Measurements from ENCODE around the gene RPGRIP1L. TPM values are rescaled to one million over a fixed set of nuclear protein-coding genes. Genes with fewer than 3 reads are reported as not detected.

RPGRIP1L gene
- total RNA-seq, 1 experiment from 2014 or later = 10.3 TPM

DNA sequence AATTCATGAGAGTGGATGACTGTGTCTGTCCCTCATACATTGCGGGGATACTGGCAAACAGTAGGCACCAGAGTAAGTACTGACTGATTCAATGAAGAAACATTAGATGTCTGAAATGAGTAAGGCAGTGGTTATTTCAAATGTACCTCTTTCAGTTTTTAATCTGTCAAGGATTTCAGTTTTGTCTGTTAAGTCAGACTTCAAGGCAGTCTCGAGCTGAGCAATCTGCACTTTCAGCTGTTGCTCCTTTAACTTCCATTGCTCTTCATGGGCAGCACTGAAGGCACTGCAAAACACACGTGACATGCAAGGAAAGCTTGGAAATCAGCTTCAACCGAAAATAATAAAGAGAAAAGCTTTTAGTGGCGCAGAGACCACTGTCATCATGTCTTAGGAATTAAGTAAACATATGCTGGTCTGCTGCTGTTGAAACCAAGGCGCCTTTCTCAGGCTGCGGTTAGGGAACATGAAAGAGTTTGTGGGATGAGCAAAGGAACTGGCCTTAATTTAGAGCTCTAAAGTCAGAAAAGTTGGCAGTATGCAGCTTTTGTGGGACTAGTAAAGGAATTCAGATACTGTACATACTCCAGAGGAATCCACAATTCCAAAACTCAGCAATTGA lies 38.8 kb downstream of the RPGRIP1L start:
- Histone ChIP-seq H3K4me3 (replicated peaks in 1 of 2; ENCODE audit: low read depth in 1 of 2, low read length in 2 of 2) (no peak overlapping the region), H3K9ac (ENCODE audit: low read length) (no peak overlapping the region), H2AFZ (ENCODE audit: low read depth, low read length, poor library complexity, severe bottlenecking) (no peak overlapping the region), H3K4me1 (ENCODE audit: control insufficient read depth in 1 of 2, insufficient read depth in 2 of 2, low read length in 2 of 2) (no peaks in the 10 kb centered on the region), H3K27me3 (ENCODE audit: insufficient read depth, low read length) (no peaks in the 10 kb centered on the region), H3K27ac (ENCODE audit: low read depth, low read length) (no peak overlapping the region), H3K9me2 (ENCODE audit: insufficient read depth) (no peaks in the 10 kb centered on the region), H3K4me2 (ENCODE audit: low read length) (no peak overlapping the region), H3K36me3 (ENCODE audit: control insufficient read depth in 1 of 2, insufficient read depth in 2 of 2, low read length in 2 of 2) (no peaks in the 10 kb centered on the region), H3K9me3 (ENCODE audit: control insufficient read depth in 1 of 2, insufficient read depth in 1 of 2, low read depth in 1 of 2, low read length in 2 of 2) (no peaks in the 10 kb centered on the region), H3K79me2 (ENCODE audit: insufficient read depth, low read length) (no peaks in the 10 kb centered on the region), H4K20me1 (ENCODE audit: insufficient read depth) (no peaks in the 10 kb centered on the region)
- ATAC-seq (no peak), DNase-seq (ENCODE audit: low read depth, low spot score) (no peak)
- intact Hi-C loops (cut with micrococcal nuclease) = no loop called here
- ChIA-PET POLR2A (no interaction called here), RAD21 (ENCODE audit: low non-redundant PET in 1 of 2, low total read pairs in 2 of 2, uncharacterized antibody in 2 of 2, unreplicated experiment in 2 of 2) (no interaction called here), CTCF (no interaction called here)
- no peak for TF ChIP-seq SIN3A (IDR thresholded peaks at IDR 0.05; ENCODE audit: low read depth)
- TF ChIP-seq, protein P1, sequence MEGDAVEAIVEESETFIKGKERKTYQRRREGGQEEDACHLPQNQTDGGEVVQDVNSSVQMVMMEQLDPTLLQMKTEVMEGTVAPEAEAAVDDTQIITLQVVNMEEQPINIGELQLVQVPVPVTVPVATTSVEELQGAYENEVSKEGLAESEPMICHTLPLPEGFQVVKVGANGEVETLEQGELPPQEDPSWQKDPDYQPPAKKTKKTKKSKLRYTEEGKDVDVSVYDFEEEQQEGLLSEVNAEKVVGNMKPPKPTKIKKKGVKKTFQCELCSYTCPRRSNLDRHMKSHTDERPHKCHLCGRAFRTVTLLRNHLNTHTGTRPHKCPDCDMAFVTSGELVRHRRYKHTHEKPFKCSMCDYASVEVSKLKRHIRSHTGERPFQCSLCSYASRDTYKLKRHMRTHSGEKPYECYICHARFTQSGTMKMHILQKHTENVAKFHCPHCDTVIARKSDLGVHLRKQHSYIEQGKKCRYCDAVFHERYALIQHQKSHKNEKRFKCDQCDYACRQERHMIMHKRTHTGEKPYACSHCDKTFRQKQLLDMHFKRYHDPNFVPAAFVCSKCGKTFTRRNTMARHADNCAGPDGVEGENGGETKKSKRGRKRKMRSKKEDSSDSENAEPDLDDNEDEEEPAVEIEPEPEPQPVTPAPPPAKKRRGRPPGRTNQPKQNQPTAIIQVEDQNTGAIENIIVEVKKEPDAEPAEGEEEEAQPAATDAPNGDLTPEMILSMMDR (IDR thresholded peaks at IDR 0.05 in 2 of 3, conservative IDR thresholded peaks at IDR 0.05 in 1 of 3; ENCODE audit: borderline replicate concordance in 1 of 3, insufficient read depth in 1 of 3, low read depth in 2 of 3, low read length in 2 of 3) = no peak
- TF ChIP-seq ZNF274 (IDR thresholded peaks at IDR 0.05; ENCODE audit: low read depth, low read length) = no peak
- TF ChIP-seq EGR1 (IDR thresholded peaks at IDR 0.05; ENCODE audit: low read depth) = no peak
- TF ChIP-seq CEBPB (IDR thresholded peaks at IDR 0.05; ENCODE audit: low read depth) = no peak
- TF ChIP-seq, protein P2, sequence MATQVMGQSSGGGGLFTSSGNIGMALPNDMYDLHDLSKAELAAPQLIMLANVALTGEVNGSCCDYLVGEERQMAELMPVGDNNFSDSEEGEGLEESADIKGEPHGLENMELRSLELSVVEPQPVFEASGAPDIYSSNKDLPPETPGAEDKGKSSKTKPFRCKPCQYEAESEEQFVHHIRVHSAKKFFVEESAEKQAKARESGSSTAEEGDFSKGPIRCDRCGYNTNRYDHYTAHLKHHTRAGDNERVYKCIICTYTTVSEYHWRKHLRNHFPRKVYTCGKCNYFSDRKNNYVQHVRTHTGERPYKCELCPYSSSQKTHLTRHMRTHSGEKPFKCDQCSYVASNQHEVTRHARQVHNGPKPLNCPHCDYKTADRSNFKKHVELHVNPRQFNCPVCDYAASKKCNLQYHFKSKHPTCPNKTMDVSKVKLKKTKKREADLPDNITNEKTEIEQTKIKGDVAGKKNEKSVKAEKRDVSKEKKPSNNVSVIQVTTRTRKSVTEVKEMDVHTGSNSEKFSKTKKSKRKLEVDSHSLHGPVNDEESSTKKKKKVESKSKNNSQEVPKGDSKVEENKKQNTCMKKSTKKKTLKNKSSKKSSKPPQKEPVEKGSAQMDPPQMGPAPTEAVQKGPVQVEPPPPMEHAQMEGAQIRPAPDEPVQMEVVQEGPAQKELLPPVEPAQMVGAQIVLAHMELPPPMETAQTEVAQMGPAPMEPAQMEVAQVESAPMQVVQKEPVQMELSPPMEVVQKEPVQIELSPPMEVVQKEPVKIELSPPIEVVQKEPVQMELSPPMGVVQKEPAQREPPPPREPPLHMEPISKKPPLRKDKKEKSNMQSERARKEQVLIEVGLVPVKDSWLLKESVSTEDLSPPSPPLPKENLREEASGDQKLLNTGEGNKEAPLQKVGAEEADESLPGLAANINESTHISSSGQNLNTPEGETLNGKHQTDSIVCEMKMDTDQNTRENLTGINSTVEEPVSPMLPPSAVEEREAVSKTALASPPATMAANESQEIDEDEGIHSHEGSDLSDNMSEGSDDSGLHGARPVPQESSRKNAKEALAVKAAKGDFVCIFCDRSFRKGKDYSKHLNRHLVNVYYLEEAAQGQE (IDR thresholded peaks at IDR 0.05; ENCODE audit: low read depth) = no peak
- TF ChIP-seq POLR2A (IDR thresholded peaks at IDR 0.05; ENCODE audit: borderline replicate concordance, extremely low read depth, insufficient read depth, insufficient read length) = no peak
- TF ChIP-seq FOSL1 (IDR thresholded peaks at IDR 0.05; ENCODE audit: low read depth) = no peak
- no peak for TF ChIP-seq ELF1 (IDR thresholded peaks at IDR 0.05; ENCODE audit: borderline replicate concordance, low read depth)
- TF ChIP-seq EZH2phosphoT487 (IDR thresholded peaks at IDR 0.05; ENCODE audit: borderline replicate concordance) = no peak
- no peak for TF ChIP-seq SP1 (IDR thresholded peaks at IDR 0.05; ENCODE audit: low read depth)
- TF ChIP-seq YY1 (IDR thresholded peaks at IDR 0.05; ENCODE audit: extremely low read depth, insufficient replicate concordance, low read depth, low read length) = no peak
- TF ChIP-seq, protein P3, sequence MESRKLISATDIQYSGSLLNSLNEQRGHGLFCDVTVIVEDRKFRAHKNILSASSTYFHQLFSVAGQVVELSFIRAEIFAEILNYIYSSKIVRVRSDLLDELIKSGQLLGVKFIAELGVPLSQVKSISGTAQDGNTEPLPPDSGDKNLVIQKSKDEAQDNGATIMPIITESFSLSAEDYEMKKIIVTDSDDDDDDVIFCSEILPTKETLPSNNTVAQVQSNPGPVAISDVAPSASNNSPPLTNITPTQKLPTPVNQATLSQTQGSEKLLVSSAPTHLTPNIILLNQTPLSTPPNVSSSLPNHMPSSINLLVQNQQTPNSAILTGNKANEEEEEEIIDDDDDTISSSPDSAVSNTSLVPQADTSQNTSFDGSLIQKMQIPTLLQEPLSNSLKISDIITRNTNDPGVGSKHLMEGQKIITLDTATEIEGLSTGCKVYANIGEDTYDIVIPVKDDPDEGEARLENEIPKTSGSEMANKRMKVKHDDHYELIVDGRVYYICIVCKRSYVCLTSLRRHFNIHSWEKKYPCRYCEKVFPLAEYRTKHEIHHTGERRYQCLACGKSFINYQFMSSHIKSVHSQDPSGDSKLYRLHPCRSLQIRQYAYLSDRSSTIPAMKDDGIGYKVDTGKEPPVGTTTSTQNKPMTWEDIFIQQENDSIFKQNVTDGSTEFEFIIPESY (IDR thresholded peaks at IDR 0.05; ENCODE audit: extremely low read depth, insufficient replicate concordance, low read length) = no peak
- TF ChIP-seq RAD21 (IDR thresholded peaks at IDR 0.05; ENCODE audit: low read depth) = no peak
- TF ChIP-seq ZFX (IDR thresholded peaks at IDR 0.05) = no peak
- TF ChIP-seq POLR2AphosphoS5 (IDR thresholded peaks at IDR 0.05; ENCODE audit: low read depth, low read length) = no peak
- BruUV-seq (replicated peaks) = no TSS peak

Measured in HCT116 (cell line).